ACC112 (cell line): ENCODE data around the gene TJP3.

Source experiments
- H2AFZ ChIP-seq: fragments of 200-600 bp; sonication (generic); one replicate; pipeline ENCODE4 v1.6.0; 2017; ENCODE audit warnings: antibody characterized with exemption, low read length; ENCODE audit not compliant: unreplicated experiment
- H3K27ac ChIP-seq: fragments of 200-600 bp; sonication (generic); 2 replicates; pipeline ENCODE4 v1.5.1; 2014; ENCODE audit warnings: low read depth, mild to moderate bottlenecking, antibody characterized with exemption, low read length, moderate library complexity
- H3K27me3 ChIP-seq: fragments of 200-600 bp; sonication (generic); 2 replicates; pipeline ENCODE4 v1.6.1; 2014; ENCODE audit warnings: mild to moderate bottlenecking, antibody characterized with exemption, low read length, moderate library complexity, mixed read lengths; ENCODE audit not compliant: insufficient read depth
- H3K36me3 ChIP-seq: fragments of 200-600 bp; sonication (generic); 2 replicates; pipeline ENCODE4 v1.6.1; 2016; ENCODE audit warnings: mild to moderate bottlenecking, antibody characterized with exemption, low read length, moderate library complexity, mixed read lengths; ENCODE audit not compliant: insufficient read depth
- H3K4me1 ChIP-seq: fragments of 200-600 bp; sonication (generic); one replicate; pipeline ENCODE4 v1.6.1; 2016; ENCODE audit warnings: low read length, mixed read lengths; ENCODE audit not compliant: insufficient read depth, unreplicated experiment, control insufficient read depth
- H3K4me3 ChIP-seq: fragments of 200-600 bp; sonication (generic); 2 replicates; pipeline ENCODE4 v1.5.1; 2014; ENCODE audit warnings: mild to moderate bottlenecking, low read depth, low read length
- H3K79me2 ChIP-seq: fragments of 200-600 bp; sonication (generic); one replicate; pipeline ENCODE4 v1.6.0; 2016; ENCODE audit warnings: low read length; ENCODE audit not compliant: control insufficient read depth, unreplicated experiment, insufficient read depth

Gene TJP3

DNA sequence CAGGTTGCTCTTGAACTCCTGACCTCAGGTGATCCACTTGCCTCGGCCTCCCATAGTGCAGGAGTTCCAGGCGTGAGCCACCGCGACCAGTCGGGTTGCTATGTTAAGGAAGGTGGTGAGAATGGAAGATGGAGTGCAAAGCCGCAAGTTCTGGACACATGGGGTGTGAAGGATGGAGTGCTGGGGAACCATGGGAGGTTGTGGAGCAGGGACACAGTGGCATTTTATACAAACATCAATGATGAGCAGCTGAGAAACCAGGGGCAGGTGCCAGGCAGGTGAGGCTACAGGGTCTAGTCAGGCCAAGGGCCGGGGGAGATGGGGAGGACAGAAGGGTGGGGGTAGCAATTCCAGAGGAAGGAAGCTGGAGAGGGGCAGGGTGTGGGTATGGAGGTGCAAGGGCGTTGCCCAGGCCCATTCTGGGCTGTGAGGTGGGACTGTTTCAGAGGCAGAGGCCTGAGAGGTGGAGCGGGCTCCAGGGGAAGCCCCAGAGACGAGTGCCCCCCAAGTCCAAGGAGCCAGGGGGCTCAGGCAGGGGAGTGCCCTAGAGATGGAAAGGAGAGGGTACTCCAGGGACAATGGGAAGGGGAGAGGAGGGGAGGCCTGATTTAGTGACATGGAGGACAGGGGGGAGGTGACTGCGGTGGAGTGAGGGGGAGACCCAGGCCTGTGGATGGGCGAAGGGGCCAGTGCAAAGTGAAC, 65.8 kb downstream of the TJP3 start:
- Histone ChIP-seq H2AFZ (no peak overlapping the region), H3K4me1 (no peaks in the 10 kb centered on the region), H3K4me3 (no peak overlapping the region)

DNA sequence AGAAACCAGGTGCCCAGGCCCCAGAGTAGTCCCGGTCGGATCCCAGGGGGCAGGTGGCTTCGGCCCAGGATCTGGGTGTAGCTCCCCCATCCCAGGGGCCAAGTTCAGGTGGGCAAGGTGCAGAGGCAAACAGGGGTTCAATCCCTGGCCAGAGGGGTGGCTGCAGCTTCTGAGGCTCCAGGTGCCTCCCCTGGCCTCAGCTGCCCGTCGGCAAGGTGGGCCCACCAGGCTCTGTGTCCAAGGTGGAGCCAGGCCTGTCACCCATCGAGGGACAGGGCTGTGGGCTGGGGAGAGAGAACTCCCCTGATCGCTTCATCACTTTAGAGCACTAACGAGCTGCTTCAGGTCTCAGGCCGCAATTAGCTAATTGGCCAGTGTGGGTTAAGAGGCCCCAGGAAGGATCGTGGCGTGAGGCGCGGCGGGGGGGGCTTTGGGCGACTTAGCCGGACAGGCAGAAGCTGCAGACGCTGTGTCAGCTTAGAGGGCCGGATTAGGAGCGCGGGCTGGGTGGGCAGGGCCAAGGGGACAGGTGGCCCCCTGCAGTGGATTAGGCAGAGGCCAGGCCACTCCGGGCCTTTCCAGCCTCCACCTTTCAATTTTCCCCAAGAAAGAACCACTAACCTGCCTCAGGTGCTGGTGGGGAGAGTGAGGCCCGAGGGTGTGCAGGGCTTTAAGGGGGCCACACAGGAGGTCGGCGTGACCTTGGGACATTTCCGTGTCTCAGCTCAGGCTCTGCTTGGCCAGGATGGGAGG, 66.6 kb downstream of the TJP3 start:
- Histone ChIP-seq H3K4me1 (no peaks in the 10 kb centered on the region), H3K79me2 (no peaks in the 10 kb centered on the region), H3K4me3 (no peak overlapping the region), H3K27ac (no peak overlapping the region), H3K27me3 (no peaks in the 10 kb centered on the region), H3K36me3 (no peaks in the 10 kb centered on the region), H2AFZ (no peak overlapping the region)

More for the DNA sequence above, 65.8 kb downstream of the TJP3 start:
- no peaks in the 10 kb centered on the region for H3K79me2 ChIP-seq
- H3K27ac ChIP-seq, result no peak overlapping the region
- no peaks in the 10 kb centered on the region for H3K36me3 ChIP-seq
- no peaks in the 10 kb centered on the region for H3K27me3 ChIP-seq

DNA sequence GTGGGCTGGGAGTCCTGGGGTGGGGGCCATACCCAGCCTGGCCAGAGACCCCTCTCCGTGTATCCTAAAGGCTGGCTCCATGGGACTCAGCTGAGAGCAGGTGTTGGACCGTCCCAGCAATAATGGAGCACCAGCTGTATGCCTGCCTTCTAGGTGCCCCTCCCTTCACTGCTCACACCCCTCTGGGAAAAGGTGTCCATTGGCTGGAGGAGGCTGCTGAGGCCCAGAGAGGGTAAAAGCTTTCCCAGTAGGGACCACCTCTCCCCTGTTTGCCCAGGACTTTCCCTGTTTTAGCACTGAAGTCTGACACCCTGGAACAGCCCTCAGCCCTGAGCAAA, 67.2 kb downstream of the TJP3 start:
- Histone ChIP-seq H3K27ac (no peak overlapping the region), H3K36me3 (no peaks in the 10 kb centered on the region), H3K79me2 (no peaks in the 10 kb centered on the region)

DNA sequence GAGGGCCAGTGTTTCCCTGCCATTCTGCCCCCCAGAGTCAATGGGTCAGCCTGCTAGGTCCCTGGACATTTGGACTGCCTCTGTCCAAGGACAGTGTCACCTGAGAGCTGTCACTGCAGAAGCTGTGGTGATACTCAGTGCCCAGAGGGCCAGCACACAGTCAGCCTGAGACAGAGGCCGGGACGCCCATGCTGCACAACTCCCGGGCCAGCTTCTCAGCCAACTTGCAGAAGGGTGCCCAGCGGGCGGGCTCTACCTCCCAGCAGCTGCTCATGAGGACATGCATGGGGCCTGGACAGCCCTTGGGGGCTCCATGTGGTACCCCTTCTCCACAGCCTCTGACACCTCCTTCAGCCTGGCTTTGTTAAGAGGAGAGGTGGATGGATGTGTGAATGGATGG, 67.6 kb downstream of the TJP3 start:
- no peak overlapping the region for H3K4me3 ChIP-seq
- H3K27ac ChIP-seq, result no peak overlapping the region
- no peaks in the 10 kb centered on the region for H3K27me3 ChIP-seq
- H3K36me3 ChIP-seq, result no peaks in the 10 kb centered on the region
- H2AFZ ChIP-seq, result no peak overlapping the region
- H3K79me2 ChIP-seq, result no peaks in the 10 kb centered on the region
- H3K4me1 ChIP-seq, result no peaks in the 10 kb centered on the region

More for the DNA sequence above, 67.2 kb downstream of the TJP3 start:
- Histone ChIP-seq H3K27me3 (no peaks in the 10 kb centered on the region), H3K4me1 (no peaks in the 10 kb centered on the region), H2AFZ (no peak overlapping the region), H3K4me3 (no peak overlapping the region)

DNA sequence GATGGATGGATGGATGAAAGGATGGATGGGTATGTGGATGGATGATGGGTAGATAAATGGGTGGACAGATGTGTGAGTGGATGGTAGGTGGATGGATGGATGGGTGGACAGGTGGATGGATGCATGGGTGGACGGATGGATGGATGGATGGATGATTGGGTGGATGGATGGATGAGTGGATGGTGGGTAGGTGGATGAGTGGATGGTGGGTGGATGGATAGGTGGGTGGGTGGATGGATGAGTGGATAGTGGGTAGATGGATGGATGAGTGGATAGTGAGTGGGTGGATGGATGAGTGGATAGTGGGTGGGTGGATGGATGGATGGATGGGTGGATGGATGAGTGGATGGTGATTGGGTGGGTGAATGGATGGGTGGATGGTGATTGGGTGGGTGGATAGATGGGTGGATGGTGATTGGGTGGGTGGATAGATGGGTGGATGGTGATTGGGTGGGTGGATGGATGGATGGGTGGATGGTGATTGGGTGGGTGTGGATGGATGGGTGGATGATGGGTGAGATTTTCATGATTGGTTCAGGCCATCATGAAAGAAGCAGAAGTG, 68.4 kb downstream of the TJP3 start:
- Histone ChIP-seq H3K27me3 (no peaks in the 10 kb centered on the region), H3K4me1 (no peaks in the 10 kb centered on the region), H3K27ac (no peak overlapping the region), H2AFZ (no peak overlapping the region), H3K4me3 (no peak overlapping the region), H3K79me2 (no peaks in the 10 kb centered on the region), H3K36me3 (no peaks in the 10 kb centered on the region)

DNA sequence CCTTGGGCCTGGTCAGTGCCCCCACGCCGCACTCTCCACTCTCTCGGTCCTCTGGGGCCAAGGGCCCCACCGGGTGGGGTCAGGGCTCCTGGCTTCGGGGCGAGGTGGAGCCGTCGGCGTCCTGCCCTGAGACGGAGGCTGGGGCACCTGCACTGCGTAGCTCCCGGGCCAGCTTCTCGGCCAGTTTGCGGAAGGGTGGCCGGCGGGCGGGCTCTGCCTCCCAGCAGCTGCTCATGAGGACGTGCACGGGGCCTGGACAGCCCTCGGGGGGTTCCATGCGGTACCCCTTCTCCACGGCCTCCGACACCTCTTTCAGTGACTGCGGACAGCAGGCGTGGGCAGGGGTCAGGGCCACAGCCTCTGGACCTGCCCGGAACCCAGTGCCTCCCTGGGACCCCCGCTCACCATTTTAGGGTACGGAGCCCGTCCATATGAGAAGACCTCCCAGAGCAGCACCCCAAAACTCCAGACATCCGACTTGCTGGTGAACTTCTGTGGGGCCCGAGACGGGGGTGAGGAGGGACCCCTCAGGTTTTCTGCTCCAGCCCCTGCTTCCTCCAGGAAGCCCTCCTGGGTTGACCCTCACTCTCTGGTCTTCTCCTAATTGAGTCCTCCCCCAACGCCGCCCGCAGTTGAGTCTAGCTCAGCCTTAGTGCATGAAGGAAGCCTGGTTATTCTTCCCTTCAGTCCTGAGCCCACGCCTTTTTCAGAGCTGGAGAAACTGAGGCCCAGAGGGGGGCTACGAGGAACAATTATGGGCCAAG, 70.1 kb downstream of the TJP3 start:
- H3K36me3 ChIP-seq, result no peaks in the 10 kb centered on the region
- H3K4me1 ChIP-seq, result no peaks in the 10 kb centered on the region
- H3K27ac ChIP-seq, result no peak overlapping the region
- no peaks in the 10 kb centered on the region for H3K79me2 ChIP-seq
- H3K4me3 ChIP-seq, result no peak overlapping the region
- H2AFZ ChIP-seq, result no peak overlapping the region
- H3K27me3 ChIP-seq, result no peaks in the 10 kb centered on the region

DNA sequence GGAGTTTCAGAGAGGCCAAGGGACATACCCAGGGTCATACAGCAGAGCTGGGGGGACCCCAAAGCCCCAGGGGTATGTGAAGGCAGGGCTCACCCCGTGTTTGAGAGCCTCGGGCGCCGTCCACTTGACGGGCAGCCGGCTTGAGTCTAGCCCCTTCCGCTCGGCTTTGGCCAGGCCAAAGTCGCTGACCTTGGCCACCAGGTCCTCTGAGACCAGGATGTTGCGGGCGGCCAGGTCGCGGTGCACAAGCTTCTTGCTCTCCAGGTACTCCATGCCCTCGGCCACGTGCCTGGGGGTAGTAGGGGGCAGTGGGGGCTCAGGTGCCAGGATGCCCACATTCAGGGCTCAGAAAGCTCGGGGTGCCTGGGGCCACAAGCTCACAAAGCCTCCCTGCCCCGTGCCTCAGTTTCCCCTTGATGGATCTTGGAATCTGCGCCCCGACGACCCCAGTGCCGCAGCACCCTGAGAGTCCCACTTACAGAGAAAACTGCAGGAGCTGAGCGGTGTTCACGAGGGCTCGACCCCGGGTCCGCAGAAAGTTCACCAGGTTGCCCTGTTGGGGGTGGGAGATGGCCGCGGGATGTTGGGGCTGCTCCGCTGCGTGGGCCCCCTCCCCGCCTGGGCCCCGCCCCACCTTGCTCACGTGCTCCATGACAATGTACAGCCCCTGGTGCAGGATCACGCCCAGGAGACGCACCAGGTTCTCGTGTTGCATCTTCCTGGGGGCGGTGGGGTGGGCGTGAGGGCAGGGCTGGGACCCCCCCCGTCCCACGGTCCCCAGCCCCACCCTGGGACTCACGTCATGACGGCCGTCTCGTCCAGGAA, 70.9 kb downstream of the TJP3 start:
- H3K79me2 ChIP-seq, result no peaks in the 10 kb centered on the region
- no peak overlapping the region for H3K4me3 ChIP-seq
- no peaks in the 10 kb centered on the region for H3K4me1 ChIP-seq
- H3K36me3 ChIP-seq, result no peaks in the 10 kb centered on the region
- no peak overlapping the region for H3K27ac ChIP-seq
- H2AFZ ChIP-seq, result no peak overlapping the region
- H3K27me3 ChIP-seq, result peaks cover under 1% of the 10 kb centered on the region; the same call in 1 of the 2 replicates

DNA sequence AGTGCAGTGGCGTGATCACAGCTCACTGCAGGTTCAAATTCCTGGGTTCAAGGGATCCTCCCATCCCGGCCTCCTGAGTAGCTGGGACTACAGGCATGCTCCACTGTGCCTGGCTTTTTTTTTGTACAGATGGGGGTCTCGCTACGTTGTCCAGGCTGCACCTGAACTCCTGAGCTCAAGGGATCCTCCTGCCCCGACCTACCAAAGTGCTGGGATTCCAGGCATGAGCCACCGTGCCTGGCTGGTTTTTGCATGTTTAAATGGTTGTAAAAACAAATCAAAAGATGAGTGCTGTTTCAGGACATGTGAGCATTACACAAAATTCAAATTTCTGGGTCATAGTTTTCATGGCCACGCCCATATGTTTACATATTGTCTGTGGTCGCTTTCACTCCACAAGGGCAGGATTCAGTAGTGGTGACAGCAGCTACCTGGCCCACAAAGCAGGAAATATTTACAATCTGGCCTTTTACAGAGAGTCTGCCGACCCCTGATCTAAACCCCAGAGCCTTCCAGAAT, 72.7 kb downstream of the TJP3 start:
- H3K27me3 ChIP-seq, result peaks cover 14% of the 10 kb centered on the region; the same call in 1 of the 2 replicates
- H3K27ac ChIP-seq, result no peak overlapping the region
- no peaks in the 10 kb centered on the region for H3K4me1 ChIP-seq
- H3K4me3 ChIP-seq, result no peak overlapping the region
- no peaks in the 10 kb centered on the region for H3K36me3 ChIP-seq
- H2AFZ ChIP-seq, result no peak overlapping the region
- no peaks in the 10 kb centered on the region for H3K79me2 ChIP-seq

DNA sequence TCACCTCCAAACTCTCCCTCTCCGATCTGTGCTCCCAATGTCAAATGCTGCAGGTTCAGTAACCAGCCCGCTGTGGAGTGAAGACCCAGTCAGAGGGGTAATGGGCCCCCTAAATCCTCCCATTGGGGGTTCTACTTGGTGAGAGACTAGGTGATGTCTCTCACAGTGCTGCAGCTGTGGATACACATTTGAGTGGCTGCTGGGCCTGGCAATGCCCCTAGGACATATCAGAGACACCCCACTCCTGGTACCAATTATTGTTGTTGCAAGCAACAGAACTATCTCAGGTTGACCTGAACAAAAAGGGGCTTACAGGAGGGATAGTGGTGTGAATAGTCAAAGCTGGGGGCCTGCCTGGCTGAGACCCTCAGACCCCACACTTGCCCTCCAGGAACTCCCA, 73.4 kb downstream of the TJP3 start:
- H3K36me3 ChIP-seq, result no peaks in the 10 kb centered on the region
- peaks cover 20% of the 10 kb centered on the region for H3K27me3 ChIP-seq
- no peaks in the 10 kb centered on the region for H3K79me2 ChIP-seq

DNA sequence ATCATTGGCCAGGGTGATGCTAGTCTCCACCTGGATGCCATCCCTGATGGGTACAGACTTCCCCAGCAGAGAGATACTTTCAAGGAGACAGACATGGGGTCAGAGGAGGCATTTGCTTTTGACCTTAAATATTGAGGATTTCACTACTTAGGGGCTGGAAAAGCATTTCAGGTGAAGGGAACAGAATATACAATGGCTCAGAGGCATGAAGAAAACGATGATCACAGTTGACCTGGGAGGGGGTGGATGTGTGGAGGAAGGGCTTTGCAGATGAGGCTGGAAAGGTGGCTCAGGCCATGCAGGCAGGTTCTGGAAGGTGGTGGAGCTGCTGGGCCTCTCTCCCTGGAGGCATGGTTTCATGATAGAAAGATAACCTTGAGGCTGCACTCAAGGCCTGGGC, 74.1 kb downstream of the TJP3 start:
- no peak overlapping the region for H3K27ac ChIP-seq
- H3K36me3 ChIP-seq, result no peaks in the 10 kb centered on the region
- no peaks in the 10 kb centered on the region for H3K4me1 ChIP-seq
- peaks cover 23% of the 10 kb centered on the region for H3K27me3 ChIP-seq
- no peak overlapping the region for H3K4me3 ChIP-seq
- H2AFZ ChIP-seq, result no peak overlapping the region
- H3K79me2 ChIP-seq, result no peaks in the 10 kb centered on the region

More for the DNA sequence above, 73.4 kb downstream of the TJP3 start:
- Histone ChIP-seq H2AFZ (no peak overlapping the region), H3K4me1 (no peaks in the 10 kb centered on the region), H3K27ac (no peak overlapping the region), H3K4me3 (no peak overlapping the region)
